Right atrium auricular region (tissue), 2 donors: Measurements from ENCODE around the gene SEMA3C. TPM values are rescaled to one million over a fixed set of nuclear protein-coding genes. Genes with fewer than 3 reads are reported as not detected.

Experiments
- DNase-seq: peaks from one replicate; pipeline ENCODE4 v3.0.0-alpha.2; 2019; ENCODE audit warnings: low spot score
- H3K27ac ChIP-seq, 2 donors: fragments of 200-600 bp; sonication (generic); 1 replicate in 1 of 2; 2 replicates in 1 of 2; pipeline ENCODE4 v1.5.1; 2016 to 2019
- H3K27me3 ChIP-seq, 2 donors: fragments of 200-600 bp; sonication (generic); one replicate each; pipeline versions ENCODE4 v1.5.1 to v1.6.0; 2017 to 2019
- H3K36me3 ChIP-seq: fragments of 200-600 bp; sonication (generic); one replicate; pipeline ENCODE4 v1.5.1; 2016
- H3K4me1 ChIP-seq, 2 donors: fragments of 200-600 bp; sonication (generic); one replicate each; pipeline versions ENCODE4 v1.5.1 to v1.6.0; 2017 to 2019
- H3K4me3 ChIP-seq, 2 donors: fragments of 200-600 bp; sonication (generic); 1 replicate in 1 of 2; 2 replicates in 1 of 2; pipeline ENCODE4 v1.5.1; 2017 to 2019; ENCODE audit warnings: mild to moderate bottlenecking in 1 of 2, moderate library complexity in 1 of 2
- H3K9me3 ChIP-seq, 2 donors: fragments of 200-600 bp; sonication (generic); one replicate each; pipeline ENCODE4 v1.5.1; 2019
- total RNA-seq, 2 donors: library from RNA; depleted of rRNA; stranded (reverse); fragments of >200 nt; gene quantifications; one replicate each; pipeline ENCODE4 v1.1.0, GENCODE V29; 2016
- TF ChIP-seq, protein P1 (sequence below), 2 donors: fragments of 200-600 bp; sonication (generic); IDR thresholded peaks; one replicate each; pipeline ENCODE4 v1.5.1; 2019; ENCODE audit warnings: antibody characterized with exemption in 2 of 2

The SEMA3C gene
- total RNA-seq, 2 donors from 2014 or later = 58.3 to 61.6 TPM

DNA sequence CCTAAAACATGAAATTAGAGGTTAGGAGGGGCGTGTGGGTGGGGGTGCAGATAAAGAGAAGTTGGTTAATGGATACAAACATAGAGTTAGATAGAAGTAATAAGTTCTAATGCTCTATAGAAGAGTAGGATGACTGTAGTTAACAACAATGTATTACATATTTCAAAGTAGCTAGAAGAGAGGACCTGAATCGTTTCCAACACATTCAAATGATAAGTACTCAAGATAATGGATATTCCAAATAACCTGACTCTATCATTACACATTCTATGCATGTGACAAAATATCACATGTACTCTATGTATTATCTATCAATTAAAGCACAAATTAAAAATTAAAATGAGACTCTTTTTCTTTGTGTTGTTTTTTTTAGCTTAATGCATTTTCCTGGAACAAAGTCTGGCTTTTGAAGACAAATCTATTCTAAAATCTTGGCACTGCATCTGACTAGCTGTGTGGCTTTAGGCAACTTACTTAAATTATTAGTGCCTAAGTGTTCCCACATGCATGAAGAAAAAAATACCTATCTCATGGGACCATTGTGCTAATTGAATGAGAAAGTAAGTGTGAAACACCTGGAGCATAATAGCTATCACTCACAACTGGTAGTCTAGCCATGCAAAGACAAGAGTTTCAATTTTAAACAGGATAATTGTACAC, 75.7 kb downstream of the SEMA3C start:
- Histone ChIP-seq H3K27me3 (no peaks in the 10 kb centered on the region), H3K4me1 (peaks cover 0 to 4% of the 10 kb centered on the region in 2 donors), H3K4me3 (no peak overlapping the region), H3K27ac (no peak overlapping the region), H3K9me3 (no peaks in the 10 kb centered on the region), H3K36me3 (no peaks in the 10 kb centered on the region)
- TF ChIP-seq, protein P1, sequence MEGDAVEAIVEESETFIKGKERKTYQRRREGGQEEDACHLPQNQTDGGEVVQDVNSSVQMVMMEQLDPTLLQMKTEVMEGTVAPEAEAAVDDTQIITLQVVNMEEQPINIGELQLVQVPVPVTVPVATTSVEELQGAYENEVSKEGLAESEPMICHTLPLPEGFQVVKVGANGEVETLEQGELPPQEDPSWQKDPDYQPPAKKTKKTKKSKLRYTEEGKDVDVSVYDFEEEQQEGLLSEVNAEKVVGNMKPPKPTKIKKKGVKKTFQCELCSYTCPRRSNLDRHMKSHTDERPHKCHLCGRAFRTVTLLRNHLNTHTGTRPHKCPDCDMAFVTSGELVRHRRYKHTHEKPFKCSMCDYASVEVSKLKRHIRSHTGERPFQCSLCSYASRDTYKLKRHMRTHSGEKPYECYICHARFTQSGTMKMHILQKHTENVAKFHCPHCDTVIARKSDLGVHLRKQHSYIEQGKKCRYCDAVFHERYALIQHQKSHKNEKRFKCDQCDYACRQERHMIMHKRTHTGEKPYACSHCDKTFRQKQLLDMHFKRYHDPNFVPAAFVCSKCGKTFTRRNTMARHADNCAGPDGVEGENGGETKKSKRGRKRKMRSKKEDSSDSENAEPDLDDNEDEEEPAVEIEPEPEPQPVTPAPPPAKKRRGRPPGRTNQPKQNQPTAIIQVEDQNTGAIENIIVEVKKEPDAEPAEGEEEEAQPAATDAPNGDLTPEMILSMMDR (IDR thresholded peaks at IDR 0.05) = no peak
- no peak for DNase-seq

DNA sequence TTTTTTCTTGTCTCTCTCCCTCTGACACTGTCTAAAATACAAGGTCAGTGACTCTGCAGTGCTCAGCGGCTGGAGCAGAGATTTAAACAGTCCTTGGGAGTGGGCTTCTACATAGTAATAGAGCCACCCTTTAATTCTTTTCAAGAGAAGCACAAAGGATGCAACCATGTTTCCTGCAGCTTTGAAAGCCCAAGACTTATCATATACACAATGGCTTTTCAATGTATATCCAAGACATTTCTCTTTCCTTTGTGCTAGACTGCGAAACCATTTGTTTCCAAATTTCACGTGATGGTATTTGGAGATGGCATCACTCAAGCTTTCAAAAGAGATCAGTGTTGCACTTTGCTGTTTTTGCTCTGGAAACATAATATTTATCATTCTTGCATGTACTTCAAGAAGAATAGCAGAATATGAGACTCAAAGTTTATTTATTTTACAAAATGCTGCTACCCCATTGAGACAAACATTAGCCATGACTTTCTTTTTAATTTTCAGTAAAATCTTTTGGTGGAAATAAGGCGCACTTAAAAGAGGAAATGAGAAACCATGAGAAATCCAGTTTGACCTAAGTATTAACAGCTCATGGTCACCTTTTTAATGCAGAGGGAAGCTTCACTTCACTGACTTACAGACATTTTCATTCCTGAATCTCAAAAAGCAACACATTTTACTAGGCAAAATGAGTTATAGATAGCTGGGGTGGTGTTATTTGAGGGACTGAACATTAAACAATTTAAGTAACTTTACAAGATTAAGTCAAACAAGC, 76.6 kb downstream of the SEMA3C start:
- Histone ChIP-seq H3K36me3 (no peaks in the 10 kb centered on the region), H3K4me1 (peaks cover 0 to 4% of the 10 kb centered on the region in 2 donors), H3K27me3 (no peaks in the 10 kb centered on the region), H3K4me3 (no peak overlapping the region), H3K9me3 (no peaks in the 10 kb centered on the region), H3K27ac (no peak overlapping the region)
- DNase-seq = no peak
- TF ChIP-seq, protein P1 (IDR thresholded peaks at IDR 0.05) = no peak

DNA sequence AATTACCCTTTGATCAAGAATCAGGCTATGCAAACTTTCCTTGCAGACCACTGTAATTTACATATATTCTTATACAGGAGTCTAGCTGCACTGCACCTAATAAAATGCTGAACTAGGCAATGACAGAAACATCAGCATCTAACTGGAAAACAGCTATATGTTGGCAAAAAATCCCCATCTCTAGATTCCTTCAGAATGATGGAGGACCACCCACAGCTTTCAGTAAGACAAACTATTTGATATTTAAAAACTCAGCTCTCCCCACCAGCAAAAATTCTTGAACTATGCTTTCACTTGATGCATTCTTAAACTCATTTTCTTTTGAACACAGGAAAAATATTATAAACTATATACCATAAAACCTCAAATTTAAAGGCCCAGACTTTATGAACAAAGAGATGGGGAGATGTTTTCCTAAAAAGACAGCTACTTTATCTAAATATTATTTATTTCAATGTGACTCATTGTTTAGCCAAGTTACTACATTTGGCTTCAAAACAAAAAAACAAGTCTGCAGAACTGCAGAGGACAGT, 77.4 kb downstream of the SEMA3C start:
- Histone ChIP-seq H3K27me3 (no peaks in the 10 kb centered on the region), H3K9me3 (no peaks in the 10 kb centered on the region), H3K36me3 (no peaks in the 10 kb centered on the region), H3K4me3 (no peak overlapping the region), H3K27ac (no peak overlapping the region), H3K4me1 (peaks cover 0 to 4% of the 10 kb centered on the region in 2 donors)
- no peak for DNase-seq
- TF ChIP-seq, protein P1 (IDR thresholded peaks at IDR 0.05) = no peak

DNA sequence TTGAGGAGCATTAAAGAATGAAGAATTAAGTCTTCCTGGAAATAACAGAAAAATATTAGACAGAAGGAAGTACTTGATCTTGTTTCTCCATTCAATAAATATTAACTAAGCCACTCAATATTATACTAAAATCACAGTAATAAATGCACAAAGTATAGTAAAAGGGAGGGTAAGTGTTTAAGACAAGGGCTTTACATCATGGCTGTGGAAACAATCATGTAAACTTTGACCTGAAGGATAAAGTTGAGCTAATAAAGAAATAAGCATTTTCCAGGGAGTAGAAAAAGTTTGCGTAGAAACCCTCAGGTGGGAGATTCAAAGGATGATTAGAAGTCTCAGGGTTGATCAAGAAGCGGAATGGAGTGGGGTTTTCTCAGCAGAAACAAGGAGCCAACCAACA, 78.2 kb downstream of the SEMA3C start:
- H3K27me3 ChIP-seq = no peaks in the 10 kb centered on the region
- TF ChIP-seq, protein P1 (IDR thresholded peaks at IDR 0.05) = no peak
- H3K36me3 ChIP-seq = no peaks in the 10 kb centered on the region
- no peak overlapping the region for H3K4me3 ChIP-seq
- DNase-seq = no peak
- H3K27ac ChIP-seq = no peak overlapping the region
- peaks cover 0 to 4% of the 10 kb centered on the region in 2 donors for H3K4me1 ChIP-seq
- H3K9me3 ChIP-seq = no peaks in the 10 kb centered on the region

DNA sequence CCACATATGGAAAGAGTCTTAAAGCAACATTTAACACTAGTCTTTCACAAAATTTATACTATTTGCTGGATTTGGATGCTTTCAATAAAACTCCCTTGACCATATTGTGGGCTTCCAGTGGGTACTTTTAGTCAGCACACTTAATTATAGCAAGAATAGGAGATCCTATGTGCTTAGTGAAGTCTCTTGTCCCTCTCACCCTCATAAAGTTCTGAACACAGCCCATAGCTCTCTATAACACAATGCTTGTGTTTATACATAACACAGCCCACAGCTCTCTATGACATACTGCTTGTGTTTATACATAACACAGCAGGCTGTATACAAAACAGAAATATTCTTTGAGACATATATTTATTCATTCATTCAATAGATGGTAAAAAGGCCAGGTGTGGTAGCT, 79.0 kb downstream of the SEMA3C start:
- Histone ChIP-seq H3K4me3 (no peak overlapping the region), H3K4me1 (peaks cover 0 to 4% of the 10 kb centered on the region in 2 donors), H3K36me3 (no peaks in the 10 kb centered on the region), H3K9me3 (no peaks in the 10 kb centered on the region), H3K27ac (no peak overlapping the region), H3K27me3 (no peaks in the 10 kb centered on the region)
- DNase-seq = no peak
- TF ChIP-seq, protein P1 (IDR thresholded peaks at IDR 0.05) = no peak
